NCI-H748 treated with DMSO at 0.1 percent for 48 hours (cell line): ENCODE measurements around the gene NSUN6.

Experiments used
- DNase-seq: peaks from one replicate; lab custom pipeline; 2025; lab: John Stamatoyannopoulos, UW

Gene NSUN6

DNA sequence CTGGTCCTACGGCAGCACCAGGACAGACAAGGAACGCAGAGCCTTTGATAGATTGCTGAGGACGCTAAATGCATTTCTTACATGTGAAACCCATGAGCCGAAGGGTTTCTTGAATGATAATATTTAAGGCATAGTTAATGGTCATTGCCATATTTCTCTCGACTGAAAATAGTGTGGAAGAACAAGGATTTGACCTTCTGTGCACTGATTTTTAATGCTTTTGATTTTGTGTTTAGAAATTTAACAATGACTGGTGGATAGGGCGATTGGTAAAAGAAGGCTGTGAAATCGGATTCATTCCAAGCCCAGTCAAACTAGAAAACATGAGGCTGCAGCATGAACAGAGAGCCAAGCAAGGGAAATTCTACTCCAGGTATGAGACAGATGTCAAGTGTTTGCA lies 150.8 kb downstream of the NSUN6 start:
- DNase-seq = no peak

DNA sequence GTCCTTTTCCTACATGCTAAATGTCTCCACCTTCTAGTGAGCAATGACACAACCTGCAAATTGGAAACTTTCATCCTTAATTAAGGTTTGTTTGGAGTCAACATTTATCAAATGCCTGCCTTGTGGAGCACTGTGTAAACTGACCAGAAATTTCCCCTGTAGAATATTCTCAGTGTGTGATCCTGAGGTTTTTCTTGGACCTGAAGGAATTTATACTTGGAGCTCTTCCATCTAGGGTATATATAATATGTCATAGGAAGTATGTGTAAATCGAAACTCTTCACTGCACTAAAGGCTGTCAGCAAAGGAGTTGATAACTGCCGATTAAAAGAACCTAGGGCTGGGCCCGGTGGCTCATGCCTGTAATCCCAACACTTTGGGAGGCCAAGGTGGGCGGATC lies 152.4 kb downstream of the NSUN6 start:
- no peak for DNase-seq

DNA sequence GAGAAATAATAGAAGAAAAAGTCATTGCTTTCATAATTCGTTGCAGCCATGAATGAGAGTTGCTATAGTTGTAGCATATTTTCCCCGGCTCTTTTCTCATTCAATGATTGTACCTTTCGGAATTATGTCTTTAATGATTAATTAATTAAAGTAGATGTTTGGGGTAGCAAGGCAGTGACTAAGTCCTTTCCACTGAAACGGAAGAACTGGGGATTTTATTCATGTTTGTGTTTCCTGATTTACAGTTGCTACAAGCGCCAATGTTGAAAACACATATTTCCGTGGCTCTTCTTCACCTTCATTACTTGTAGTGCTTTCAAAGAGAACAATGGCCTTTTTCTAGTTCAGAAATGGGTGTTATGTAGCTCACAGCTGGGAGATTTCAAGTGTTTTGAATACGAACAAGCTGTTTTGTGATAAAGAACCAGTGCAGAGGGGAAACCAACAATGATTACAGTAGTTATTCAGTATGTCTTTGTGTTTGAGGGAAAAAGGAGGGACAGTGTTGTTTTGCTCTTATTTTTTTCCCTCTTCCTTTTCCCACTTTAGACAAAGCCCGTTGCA lies 153.5 kb downstream of the NSUN6 start:
- DNase-seq = no peak
